IMR-90 (cell line): ENCODE results near the gene NECAB2. TPM values are rescaled to one million over a fixed set of nuclear protein-coding genes. Genes with fewer than 3 reads are reported as not detected.

Experiments
- ATAC-seq: fragments of 200-7000 bp; cut with Tn5 transposase; 2 replicates; pipeline ENCODE4 v1.9.1; 2020; ENCODE audit warnings: low read depth, mild to moderate bottlenecking, moderate library complexity
- BruUV-seq: library from RNA; stranded (reverse); fragments of 400-500 nt; replicated peaks from 2 replicates; lab custom pipeline; 2021; lab: Mats Ljungman, UMichigan
- CTCF ChIA-PET: fragments of 300-600 bp; formaldehyde crosslinking; extraction: SDS; loops from one replicate; lab custom pipeline; 2021; ENCODE audit warnings: antibody characterized with exemption; lab: Yijun Ruan, JAX
- POLR2A ChIA-PET: fragments of 300-600 bp; sonication (Branson Sonifier 250); formaldehyde crosslinking; loops from one replicate; lab custom pipeline; 2022; ENCODE audit warnings: antibody characterized with exemption; ENCODE audit not compliant: unreplicated experiment; lab: Charles Lee
- DNase-seq: peaks from one replicate; pipeline ENCODE4 v3.0.0; 2013
- H2AFZ ChIP-seq: replicated peaks from 2 replicates; pipeline ENCODE3; 2013; ENCODE audit warnings: low read length, mild to moderate bottlenecking; ENCODE audit not compliant: poor library complexity
- H2AK5ac ChIP-seq: 2 replicates; pipeline ENCODE4 v1.6.1; 2013; ENCODE audit warnings: low read depth, low read length, inconsistent platforms
- H2AK9ac ChIP-seq: replicated peaks from 2 replicates; pipeline ENCODE3; 2013; ENCODE audit warnings: mild to moderate bottlenecking, low read depth, low read length, moderate library complexity; ENCODE audit not compliant: poor library complexity
- H2BK120ac ChIP-seq: 2 replicates; pipeline ENCODE4 v1.6.1; 2013; ENCODE audit warnings: low read depth, low read length, inconsistent platforms
- H2BK15ac ChIP-seq: 3 replicates; pipeline ENCODE4 v1.6.1; 2013; ENCODE audit warnings: low read depth, low read length, inconsistent platforms
- H2BK20ac ChIP-seq: 2 replicates; pipeline ENCODE4 v1.6.1; 2013; ENCODE audit warnings: low read depth, mild to moderate bottlenecking, inconsistent platforms, low read length, moderate library complexity
- H2BK5ac ChIP-seq: 2 replicates; pipeline ENCODE4 v1.6.1; 2013; ENCODE audit warnings: mild to moderate bottlenecking, low read depth, low read length, inconsistent platforms; ENCODE audit not compliant: poor library complexity, severe bottlenecking
- H3K14ac ChIP-seq: replicated peaks from 2 replicates; pipeline ENCODE4 v1.6.1; 2013; ENCODE audit warnings: low read depth, low read length, inconsistent platforms
- H3K18ac ChIP-seq: 2 replicates; pipeline ENCODE4 v1.6.1; 2013; ENCODE audit warnings: low read depth, low read length, control low read depth
- H3K23ac ChIP-seq: 2 replicates; pipeline ENCODE4 v1.6.1; 2013; ENCODE audit warnings: low read depth, low read length, inconsistent platforms
- H3K27ac ChIP-seq: 2 replicates; pipeline ENCODE4 v1.5.1; 2013; ENCODE audit warnings: mild to moderate bottlenecking, control low read depth, low read length; ENCODE audit not compliant: insufficient read depth
- H3K27me3 ChIP-seq: 2 replicates; pipeline ENCODE4 v1.6.1; 2013; ENCODE audit warnings: low read length; ENCODE audit not compliant: control insufficient read depth, insufficient read depth
- H3K36me3 ChIP-seq: 2 replicates; pipeline ENCODE4 v1.6.1; 2013; ENCODE audit warnings: low read length, mixed read lengths; ENCODE audit not compliant: control insufficient read depth, insufficient read depth
- H3K4ac ChIP-seq: 2 replicates; pipeline ENCODE4 v1.6.1; 2013; ENCODE audit warnings: low read depth, low read length, inconsistent platforms
- H3K4me1 ChIP-seq: 2 replicates; pipeline ENCODE4 v1.6.1; 2013; ENCODE audit warnings: low read length, mixed read lengths; ENCODE audit not compliant: control insufficient read depth, insufficient read depth
- H3K4me2 ChIP-seq: 2 replicates; pipeline ENCODE4 v1.6.1; 2013; ENCODE audit warnings: low read depth, mild to moderate bottlenecking, control low read depth, low read length, moderate library complexity
- H3K4me3 ChIP-seq: 2 replicates; pipeline ENCODE4 v1.5.1; 2013; ENCODE audit warnings: low read depth, mild to moderate bottlenecking, control low read depth, low read length, moderate library complexity; ENCODE audit not compliant: insufficient read depth
- H3K56ac ChIP-seq: 2 replicates; pipeline ENCODE4 v1.6.1; 2013; ENCODE audit warnings: low read length, inconsistent platforms; ENCODE audit not compliant: insufficient read depth; ENCODE audit errors: extremely low read depth
- H3K79me1 ChIP-seq, 2 experiments: 2 replicates each; pipeline ENCODE4 v1.6.1; 2013; ENCODE audit warnings: low read length in 2 of 2, inconsistent platforms in 1 of 2, low read depth in 1 of 2
- H3K9ac ChIP-seq: 2 replicates; pipeline ENCODE4 v1.6.1; 2013; ENCODE audit warnings: low read depth, low read length, control low read depth
- H3K9me1 ChIP-seq: 2 replicates; pipeline ENCODE4 v1.6.1; 2013; ENCODE audit warnings: low read length, inconsistent platforms; ENCODE audit not compliant: insufficient read depth
- H3K9me3 ChIP-seq: 2 replicates; pipeline ENCODE4 v1.6.1; 2013; ENCODE audit warnings: low read length; ENCODE audit not compliant: control insufficient read depth, insufficient read depth
- H4K20me1 ChIP-seq: 2 replicates; pipeline ENCODE4 v1.6.1; 2013; ENCODE audit warnings: low read length, inconsistent platforms; ENCODE audit not compliant: insufficient read depth
- H4K5ac ChIP-seq: 2 replicates; pipeline ENCODE4 v1.6.1; 2013; ENCODE audit warnings: mild to moderate bottlenecking, low read depth, low read length, control low read depth
- H4K8ac ChIP-seq, 2 experiments: 2 replicates each; pipeline ENCODE4 v1.6.1; 2013; ENCODE audit warnings: low read depth in 2 of 2, low read length in 2 of 2, control low read depth in 1 of 2, inconsistent platforms in 1 of 2
- H4K91ac ChIP-seq: 2 replicates; pipeline ENCODE4 v1.6.1; 2013; ENCODE audit warnings: low read depth, low read length, inconsistent platforms; ENCODE audit not compliant: insufficient read depth
- BHLHE40 ChIP-seq: fragments of 150-350 bp; IDR thresholded peaks from 2 replicates; pipeline ENCODE4 v1.6.1; 2016; ENCODE audit warnings: mild to moderate bottlenecking, low read depth, low read length
- CHD1 ChIP-seq: IDR thresholded peaks from 2 replicates; pipeline ENCODE4 v1.6.1; 2012; ENCODE audit warnings: low read depth, low read length, improper control_type of control experiment
- FOS ChIP-seq: fragments of 150-350 bp; IDR thresholded peaks from 2 replicates; pipeline ENCODE4 v1.6.1; 2016; ENCODE audit warnings: low read depth, low read length
- MAFK ChIP-seq: IDR thresholded peaks from 2 replicates; pipeline ENCODE4 v1.6.1; 2012; ENCODE audit warnings: low read depth, low read length, improper control_type of control experiment
- MAZ ChIP-seq: IDR thresholded peaks from 2 replicates; pipeline ENCODE4 v1.6.1; 2012; ENCODE audit warnings: low read depth, mild to moderate bottlenecking, low read length, improper control_type of control experiment, moderate library complexity, borderline replicate concordance
- MXI1 ChIP-seq: IDR thresholded peaks from 2 replicates; pipeline ENCODE4 v1.6.1; 2012; ENCODE audit warnings: low read depth, mild to moderate bottlenecking, low read length, moderate library complexity, borderline replicate concordance
- NFE2L2 ChIP-seq: fragments of 150-350 bp; IDR thresholded peaks from 2 replicates; pipeline ENCODE4 v1.6.1; 2016; ENCODE audit warnings: low read depth, mild to moderate bottlenecking, low read length
- POLR2A ChIP-seq: IDR thresholded peaks from 2 replicates; pipeline ENCODE4 v1.6.1; 2012; ENCODE audit warnings: mild to moderate bottlenecking, low read depth, low read length
- RCOR1 ChIP-seq: IDR thresholded peaks from 2 replicates; pipeline ENCODE4 v1.6.1; 2012; ENCODE audit warnings: mild to moderate bottlenecking, low read length, improper control_type of control experiment; ENCODE audit not compliant: insufficient replicate concordance
- RFX5 ChIP-seq: IDR thresholded peaks from 2 replicates; pipeline ENCODE4 v1.8.0; 2012; ENCODE audit warnings: low read depth, mild to moderate bottlenecking, low read length, moderate library complexity
- SMC3 ChIP-seq: fragments of 150-350 bp; IDR thresholded peaks from 2 replicates; pipeline ENCODE4 v1.6.1; 2016; ENCODE audit warnings: low read depth, mild to moderate bottlenecking, antibody characterized with exemption, low read length, moderate library complexity
- WGBS, 2 experiments: methylation state at CpG; one replicate each; pipeline versions ENCODE4 v1.1.5 to v1.1.7; 2013; ENCODE audit warnings: missing lambda C conversion rate in 2 of 2; ENCODE audit not compliant: insufficient read length in 1 of 2; ENCODE audit errors: extremely low coverage in 2 of 2; 5-methylcytosine and 5-hydroxymethylcytosine counted together
- dilution Hi-C: fragments of 300-500 bp; cut with HindIII; formaldehyde crosslinking; loops from one replicate; pipeline ENCODE4 v1.14.3; 2018; ENCODE audit warnings: low sequenced_read_pairs; ENCODE audit not compliant: unreplicated experiment
- in situ Hi-C: fragments of 300-500 bp; cut with MboI; formaldehyde crosslinking; loops from 3 replicates; pipeline ENCODE4 v1.14.3; 2019; ENCODE audit warnings: low sequenced_read_pairs, inconsistent platforms, mixed read lengths
- intact Hi-C: fragments of 100-400 bp; cut with micrococcal nuclease; formaldehyde crosslinking; loops from 2 replicates; pipeline ENCODE4 v1.10.0; 2022
- polyA plus RNA-seq, 3 experiments: library from polyadenylated mRNA; depleted of rRNA; stranded (reverse); fragments of >200 nt; gene quantifications; 2 replicates each; pipeline ENCODE4 v1.2.3, GENCODE V29; 2012; ENCODE audit warnings: low replicate concordance in 1 of 3
- total RNA-seq: library from RNA; depleted of rRNA; stranded (reverse); fragments of >200 nt; gene quantifications from 2 replicates; pipeline ENCODE4 v1.2.3, GENCODE V29; 2012
- TF ChIP-seq, protein P1 (sequence below): fragments of 150-350 bp; IDR thresholded peaks from 2 replicates; pipeline ENCODE4 v1.6.1; 2017; ENCODE audit warnings: mild to moderate bottlenecking, antibody characterized with exemption, low read length, low read depth
- TF ChIP-seq, protein P2 (sequence below): conservative IDR thresholded peaks from 2 replicates; pipeline ENCODE4 v1.5.1; 2012; ENCODE audit warnings: mild to moderate bottlenecking, low read depth, low read length, improper control_type of control experiment
- TF ChIP-seq, protein P3 (sequence below): fragments of 150-350 bp; IDR thresholded peaks from 2 replicates; pipeline ENCODE4 v1.6.1; 2016; ENCODE audit warnings: low read depth, mild to moderate bottlenecking, low read length, moderate library complexity, borderline replicate concordance

NECAB2 gene
- total and polyA plus RNA-seq, 2 of the 4 experiments (the other 2 are of a cell fraction): 0.27 TPM; not detected in 1

DNA sequence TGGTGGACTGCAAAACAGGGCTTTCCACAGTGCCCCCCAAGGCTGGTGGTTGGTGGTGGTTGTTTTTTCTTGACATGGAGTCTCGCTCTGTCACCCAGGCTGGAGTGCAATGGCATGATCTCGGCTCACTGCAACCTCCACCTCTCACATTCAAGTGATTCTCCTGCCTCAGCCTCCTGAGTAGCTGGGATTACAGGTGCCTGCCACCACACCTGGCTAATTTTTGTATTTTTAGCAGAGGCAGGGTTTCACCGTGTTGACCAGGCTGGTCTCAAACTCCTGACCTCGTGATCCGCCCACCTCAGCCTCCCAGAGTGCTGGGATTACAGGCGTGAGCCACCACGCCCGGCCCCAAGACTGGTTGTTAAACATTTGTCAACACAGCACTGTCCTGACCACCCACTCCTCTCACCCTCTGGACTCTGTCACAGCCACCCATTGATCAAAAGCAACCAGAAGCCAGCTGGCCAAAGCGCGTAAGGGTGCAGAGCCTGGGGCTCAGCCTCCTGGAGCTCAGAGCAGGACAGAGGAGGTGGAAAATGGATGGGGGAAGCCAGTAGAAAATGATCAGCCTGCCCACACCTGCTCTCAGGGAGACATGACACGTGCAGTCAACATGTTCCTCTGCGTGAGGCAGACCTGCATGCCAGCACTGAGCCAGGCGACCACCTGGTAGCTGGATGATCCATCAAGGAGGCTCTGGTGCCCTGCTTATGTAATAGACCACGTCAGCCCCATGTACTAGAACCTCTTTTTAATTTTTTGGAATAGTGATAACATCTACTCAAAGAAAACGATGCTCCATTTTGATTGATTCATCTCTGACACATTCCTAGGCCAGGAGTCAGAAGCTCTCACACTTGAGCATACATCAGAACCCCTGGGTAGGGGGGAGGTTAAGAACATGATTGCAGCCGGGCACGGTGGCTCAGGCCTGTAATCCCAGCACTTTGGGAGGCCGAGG lies 29.8 kb upstream of the NECAB2 start:
- ChIA-PET POLR2A (no interaction called here), CTCF (no interaction called here)
- Histone ChIP-seq H3K27ac (no peak overlapping the region), H3K4me2 (no peak overlapping the region), H4K5ac (no peak overlapping the region), H3K79me1 (no peaks in the 10 kb centered on the region), H3K9me3 (no peaks in the 10 kb centered on the region), H2AK5ac (no peak overlapping the region), H2AFZ (peak overlapping the region; percentile 51), H4K8ac (no peak overlapping the region), H3K14ac (no peak overlapping the region), H3K27me3 (no peaks in the 10 kb centered on the region; the same call in 1 of the 2 replicates), H3K9ac (no peak overlapping the region), H3K23ac (no peak overlapping the region), H2AK9ac (no peak overlapping the region), H2BK5ac (no peak overlapping the region), H3K56ac (no peak overlapping the region), H2BK120ac (no peak overlapping the region), H3K18ac (no peak overlapping the region), H2BK15ac (no peak overlapping the region), H4K20me1 (no peaks in the 10 kb centered on the region), H2BK20ac (no peak overlapping the region), H3K36me3 (no peaks in the 10 kb centered on the region), H3K4me1 (peaks cover 6% of the 10 kb centered on the region), H3K4ac (no peak overlapping the region), H3K9me1 (no peaks in the 10 kb centered on the region; the same call in 1 of the 2 replicates), H4K91ac (no peak overlapping the region), H3K4me3 (no peak overlapping the region)
- BruUV-seq: no TSS peak
- in situ Hi-C loops: no loop called here
- intact Hi-C loops: no loop called here
- WGBS, 2 experiments: 93% methylated on average over 4 of the region's 18 CpGs; no CpG with 5 or more reads in 1 of the 2 experiments
- no peak for ATAC-seq
- dilution Hi-C loops: no loop called here
- DNase-seq: no peak
- TF ChIP-seq POLR2A: no peak
- no peak for TF ChIP-seq CHD1
- no peak for TF ChIP-seq MXI1
- no peak for TF ChIP-seq RCOR1
- TF ChIP-seq BHLHE40: no peak
- no peak for TF ChIP-seq FOS
- no peak for TF ChIP-seq MAFK
- TF ChIP-seq, protein P1, sequence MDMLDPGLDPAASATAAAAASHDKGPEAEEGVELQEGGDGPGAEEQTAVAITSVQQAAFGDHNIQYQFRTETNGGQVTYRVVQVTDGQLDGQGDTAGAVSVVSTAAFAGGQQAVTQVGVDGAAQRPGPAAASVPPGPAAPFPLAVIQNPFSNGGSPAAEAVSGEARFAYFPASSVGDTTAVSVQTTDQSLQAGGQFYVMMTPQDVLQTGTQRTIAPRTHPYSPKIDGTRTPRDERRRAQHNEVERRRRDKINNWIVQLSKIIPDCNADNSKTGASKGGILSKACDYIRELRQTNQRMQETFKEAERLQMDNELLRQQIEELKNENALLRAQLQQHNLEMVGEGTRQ: no peak
- TF ChIP-seq, protein P2, sequence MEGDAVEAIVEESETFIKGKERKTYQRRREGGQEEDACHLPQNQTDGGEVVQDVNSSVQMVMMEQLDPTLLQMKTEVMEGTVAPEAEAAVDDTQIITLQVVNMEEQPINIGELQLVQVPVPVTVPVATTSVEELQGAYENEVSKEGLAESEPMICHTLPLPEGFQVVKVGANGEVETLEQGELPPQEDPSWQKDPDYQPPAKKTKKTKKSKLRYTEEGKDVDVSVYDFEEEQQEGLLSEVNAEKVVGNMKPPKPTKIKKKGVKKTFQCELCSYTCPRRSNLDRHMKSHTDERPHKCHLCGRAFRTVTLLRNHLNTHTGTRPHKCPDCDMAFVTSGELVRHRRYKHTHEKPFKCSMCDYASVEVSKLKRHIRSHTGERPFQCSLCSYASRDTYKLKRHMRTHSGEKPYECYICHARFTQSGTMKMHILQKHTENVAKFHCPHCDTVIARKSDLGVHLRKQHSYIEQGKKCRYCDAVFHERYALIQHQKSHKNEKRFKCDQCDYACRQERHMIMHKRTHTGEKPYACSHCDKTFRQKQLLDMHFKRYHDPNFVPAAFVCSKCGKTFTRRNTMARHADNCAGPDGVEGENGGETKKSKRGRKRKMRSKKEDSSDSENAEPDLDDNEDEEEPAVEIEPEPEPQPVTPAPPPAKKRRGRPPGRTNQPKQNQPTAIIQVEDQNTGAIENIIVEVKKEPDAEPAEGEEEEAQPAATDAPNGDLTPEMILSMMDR: no peak
- TF ChIP-seq SMC3: no peak
- TF ChIP-seq NFE2L2: no peak
- TF ChIP-seq, protein P3, sequence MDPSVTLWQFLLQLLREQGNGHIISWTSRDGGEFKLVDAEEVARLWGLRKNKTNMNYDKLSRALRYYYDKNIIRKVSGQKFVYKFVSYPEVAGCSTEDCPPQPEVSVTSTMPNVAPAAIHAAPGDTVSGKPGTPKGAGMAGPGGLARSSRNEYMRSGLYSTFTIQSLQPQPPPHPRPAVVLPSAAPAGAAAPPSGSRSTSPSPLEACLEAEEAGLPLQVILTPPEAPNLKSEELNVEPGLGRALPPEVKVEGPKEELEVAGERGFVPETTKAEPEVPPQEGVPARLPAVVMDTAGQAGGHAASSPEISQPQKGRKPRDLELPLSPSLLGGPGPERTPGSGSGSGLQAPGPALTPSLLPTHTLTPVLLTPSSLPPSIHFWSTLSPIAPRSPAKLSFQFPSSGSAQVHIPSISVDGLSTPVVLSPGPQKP: no peak
- no peak for TF ChIP-seq RFX5
- TF ChIP-seq MAZ: no peak
